ENCODE measurements around the gene CYP11A1.

DNA sequence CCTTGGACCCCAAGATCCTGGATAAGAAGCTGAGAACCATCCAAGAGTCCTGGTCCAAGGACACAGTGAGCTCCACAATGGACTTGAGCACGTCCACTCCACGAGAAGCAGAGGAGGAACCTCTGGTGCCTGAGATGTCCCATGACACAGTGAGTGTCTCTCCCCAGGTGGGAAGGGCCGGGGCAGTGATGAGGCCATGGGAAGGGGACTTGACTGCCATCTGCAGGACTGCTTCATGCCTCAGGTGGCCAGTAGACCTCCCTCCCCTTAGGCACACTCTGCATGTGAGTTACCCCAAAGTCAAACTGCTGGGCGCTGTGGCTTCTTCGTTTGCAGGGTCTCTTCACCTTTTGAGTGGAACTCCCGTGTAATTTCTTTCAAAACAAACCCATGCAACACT lies 71.6 kb downstream of the CYP11A1 start:
- TF ChIP-seq POLR2A (IDR thresholded peaks at IDR 0.05): no peak
- TF ChIP-seq, protein P1, sequence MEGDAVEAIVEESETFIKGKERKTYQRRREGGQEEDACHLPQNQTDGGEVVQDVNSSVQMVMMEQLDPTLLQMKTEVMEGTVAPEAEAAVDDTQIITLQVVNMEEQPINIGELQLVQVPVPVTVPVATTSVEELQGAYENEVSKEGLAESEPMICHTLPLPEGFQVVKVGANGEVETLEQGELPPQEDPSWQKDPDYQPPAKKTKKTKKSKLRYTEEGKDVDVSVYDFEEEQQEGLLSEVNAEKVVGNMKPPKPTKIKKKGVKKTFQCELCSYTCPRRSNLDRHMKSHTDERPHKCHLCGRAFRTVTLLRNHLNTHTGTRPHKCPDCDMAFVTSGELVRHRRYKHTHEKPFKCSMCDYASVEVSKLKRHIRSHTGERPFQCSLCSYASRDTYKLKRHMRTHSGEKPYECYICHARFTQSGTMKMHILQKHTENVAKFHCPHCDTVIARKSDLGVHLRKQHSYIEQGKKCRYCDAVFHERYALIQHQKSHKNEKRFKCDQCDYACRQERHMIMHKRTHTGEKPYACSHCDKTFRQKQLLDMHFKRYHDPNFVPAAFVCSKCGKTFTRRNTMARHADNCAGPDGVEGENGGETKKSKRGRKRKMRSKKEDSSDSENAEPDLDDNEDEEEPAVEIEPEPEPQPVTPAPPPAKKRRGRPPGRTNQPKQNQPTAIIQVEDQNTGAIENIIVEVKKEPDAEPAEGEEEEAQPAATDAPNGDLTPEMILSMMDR (IDR thresholded peaks at IDR 0.05): no peak

Measured in suprapubic skin (tissue), 3 donors.